A673 (cell line): ENCODE measurements around the gene CDC42BPG. TPM values are rescaled to one million over a fixed set of nuclear protein-coding genes. Genes with fewer than 3 reads are reported as not detected.

Experiments used
- BruUV-seq: library from RNA; stranded (reverse); fragments of 400-500 nt; replicated peaks from 2 replicates; lab custom pipeline; 2021; lab: Mats Ljungman, UMichigan
- CTCF ChIA-PET: fragments of 300-600 bp; sonication (Branson Sonifier 250); formaldehyde crosslinking; loops from one replicate; lab custom pipeline; 2022; ENCODE audit warnings: antibody characterized with exemption; lab: Charles Lee
- POLR2A ChIA-PET: fragments of 300-600 bp; sonication (Branson Sonifier 250); formaldehyde crosslinking; loops from one replicate; lab custom pipeline; 2022; ENCODE audit warnings: antibody characterized with exemption; ENCODE audit not compliant: low non-redundant PET; lab: Charles Lee
- DNase-seq: peaks from one replicate; pipeline ENCODE4 v3.0.0-alpha.2; 2015; ENCODE audit warnings: low spot score
- H3K27ac ChIP-seq: fragments of 200-600 bp; sonication (generic); 2 replicates; pipeline ENCODE4 v1.5.1; 2016; ENCODE audit warnings: mixed run types, low read depth, mild to moderate bottlenecking, mixed read lengths, antibody characterized with exemption, low read length; ENCODE audit not compliant: poor library complexity, severe bottlenecking
- H3K27me3 ChIP-seq: fragments of 200-600 bp; sonication (generic); replicated peaks from 2 replicates; pipeline ENCODE4 v1.6.1; 2017; ENCODE audit warnings: mixed run types, low read depth, mild to moderate bottlenecking, mixed read lengths, antibody characterized with exemption, low read length; ENCODE audit not compliant: insufficient read depth, poor library complexity
- H3K36me3 ChIP-seq: fragments of 200-600 bp; sonication (generic); 2 replicates; pipeline ENCODE4 v1.6.1; 2016; ENCODE audit warnings: mixed run types, mild to moderate bottlenecking, mixed read lengths, antibody characterized with exemption, low read length; ENCODE audit not compliant: insufficient read depth, poor library complexity, severe bottlenecking
- H3K4me1 ChIP-seq: fragments of 200-600 bp; sonication (generic); 2 replicates; pipeline ENCODE4 v1.6.1; 2017; ENCODE audit warnings: mixed run types, mild to moderate bottlenecking, mixed read lengths, antibody characterized with exemption, low read length; ENCODE audit not compliant: insufficient read depth, poor library complexity, severe bottlenecking
- H3K4me3 ChIP-seq: fragments of 200-600 bp; sonication (generic); 2 replicates; pipeline ENCODE4 v1.5.1; 2016; ENCODE audit warnings: low read depth, mixed run types, mild to moderate bottlenecking, mixed read lengths, low read length; ENCODE audit not compliant: poor library complexity, severe bottlenecking
- H3K9me3 ChIP-seq: fragments of 200-600 bp; sonication (generic); 2 replicates; pipeline ENCODE4 v1.6.1; 2016; ENCODE audit warnings: mixed run types, low read depth, mild to moderate bottlenecking, mixed read lengths, antibody characterized with exemption, low read length; ENCODE audit not compliant: poor library complexity, severe bottlenecking
- CTCF ChIP-seq: fragments of 300-800, 200-600 bp; sonication (generic); conservative IDR thresholded peaks from 2 replicates; pipeline ENCODE4 v1.5.1; 2017; ENCODE audit warnings: low read depth, mild to moderate bottlenecking, antibody characterized with exemption, low read length, moderate library complexity, mixed read lengths
- EZH2 ChIP-seq: fragments of 200-600 bp; sonication (generic); IDR thresholded peaks from 2 replicates; pipeline ENCODE4 v1.6.1; 2017; ENCODE audit warnings: borderline replicate concordance, low read depth, mild to moderate bottlenecking, mixed read lengths, antibody characterized with exemption, low read length; ENCODE audit not compliant: poor library complexity, severe bottlenecking
- intact Hi-C: fragments of 100-400 bp; cut with micrococcal nuclease; formaldehyde crosslinking; loops from one replicate; pipeline ENCODE4 v1.10.0; 2022; ENCODE audit not compliant: unreplicated experiment
- total RNA-seq: library from RNA; stranded (reverse); gene quantifications from 2 replicates; pipeline ENCODE4 v1.2.3, GENCODE V29; 2021

The CDC42BPG gene
- total RNA-seq, 1 experiment from 2014 or later: 4.6 TPM

- Histone ChIP-seq H3K4me3 (no peak overlapping the region), H3K36me3 (no peaks in the 10 kb centered on the region), H3K27me3 (no peaks in the 10 kb centered on the region), H3K4me1 (no peaks in the 10 kb centered on the region), H3K9me3 (no peaks in the 10 kb centered on the region), H3K27ac (no peak overlapping the region)
- CTCF ChIA-PET: interaction anchor here (0.6 to 1.0 kb wide), 10 partner anchors 10 to 109 kb away, joined by 3 to 14 read pairs (median 3); partner anchors contain the start of genes EHD1, PPP2R5B and SF1
- peak; percentile 81 for DNase-seq
- no TSS peak for BruUV-seq
- intact Hi-C loops: no loop called here
- POLR2A ChIA-PET: no interaction called here
- TF ChIP-seq CTCF (peak; percentile 99), EZH2 (no peak)
Observed at GRCh38 chr11:64887757-64888405, 43.4 kb upstream of the CDC42BPG start.

GRCh38 chr11:64887234-64887756, 42.8 kb upstream of the CDC42BPG start:
- DNase-seq: no peak
- no peak overlapping the region for H3K27ac ChIP-seq
- H3K4me1 ChIP-seq: no peaks in the 10 kb centered on the region
- BruUV-seq: no TSS peak
- intact Hi-C loops: no loop called here
- no peak for TF ChIP-seq EZH2
- H3K27me3 ChIP-seq: no peaks in the 10 kb centered on the region
- no peaks in the 10 kb centered on the region for H3K36me3 ChIP-seq
- no peak overlapping the region for H3K4me3 ChIP-seq
- ChIA-PET CTCF (interaction anchor here (0.7 to 1.0 kb wide), 3 partner anchors 10 to 332 kb away, joined by 3 to 8 read pairs (median 4); partner anchors contain the start of gene EHD1), POLR2A (no interaction called here)
- no peaks in the 10 kb centered on the region for H3K9me3 ChIP-seq

GRCh38 chr11:64885367-64886286, 41.2 kb upstream of the CDC42BPG start:
- CTCF ChIA-PET: interaction anchor here (1.3 kb wide), 1 partner anchor 36 kb away, joined by 5 read pairs; no protein-coding TSS in a partner anchor
- no TSS peak for BruUV-seq
- DNase-seq: peak; percentile 47
- no peaks in the 10 kb centered on the region for H3K4me1 ChIP-seq
- intact Hi-C loops: no loop called here
- no peak overlapping the region for H3K27ac ChIP-seq
- POLR2A ChIA-PET: no interaction called here
- no peak for TF ChIP-seq EZH2
- TF ChIP-seq CTCF: no peak
- H3K27me3 ChIP-seq: no peaks in the 10 kb centered on the region
- no peaks in the 10 kb centered on the region for H3K9me3 ChIP-seq
- H3K36me3 ChIP-seq: no peaks in the 10 kb centered on the region
- H3K4me3 ChIP-seq: no peak overlapping the region
